GM12878 (cell line): Measurements from ENCODE around the gene DAPK3. TPM values are rescaled to one million over a fixed set of nuclear protein-coding genes. Genes with fewer than 3 reads are reported as not detected.

Experiments
- CBFB ChIP-seq: IDR thresholded peaks from 2 replicates; pipeline ENCODE4 v1.6.1; 2016; ENCODE audit warnings: antibody characterized with exemption, low read depth
- CREM ChIP-seq: IDR thresholded peaks from 2 replicates; pipeline ENCODE4 v1.6.1; 2014; ENCODE audit warnings: antibody characterized with exemption, low read depth
- FOXM1 ChIP-seq: IDR thresholded peaks from 2 replicates; pipeline ENCODE4 v1.6.1; 2012; ENCODE audit warnings: low read depth, mild to moderate bottlenecking, inconsistent platforms, low read length, moderate library complexity
- HDAC2 ChIP-seq: fragments of 200-600 bp; sonication (generic); IDR thresholded peaks from 2 replicates; pipeline ENCODE4 v1.6.1; 2017
- HDAC6 ChIP-seq: fragments of 200-600 bp; sonication (generic); IDR thresholded peaks from one replicate; pipeline ENCODE4 v1.8.0; 2017; ENCODE audit warnings: antibody characterized with exemption; ENCODE audit not compliant: unreplicated experiment
- MXI1 ChIP-seq: fragments of 150-350 bp; IDR thresholded peaks from 2 replicates; pipeline ENCODE4 v1.6.1; 2011; ENCODE audit warnings: low read depth, mild to moderate bottlenecking, inconsistent platforms, low read length, improper control_type of control experiment
- NFYB ChIP-seq: IDR thresholded peaks from 2 replicates; pipeline ENCODE4 v1.6.1; 2011; ENCODE audit warnings: low read depth, mild to moderate bottlenecking, low read length, improper control_type of control experiment, moderate library complexity; ENCODE audit not compliant: insufficient read depth
- SMARCA5 ChIP-seq: fragments of 450-650 bp; IDR thresholded peaks from 2 replicates; pipeline ENCODE4 v1.6.1; 2017; ENCODE audit warnings: mild to moderate bottlenecking
- TBL1XR1 ChIP-seq: IDR thresholded peaks from 2 replicates; pipeline ENCODE4 v1.6.1; 2012; ENCODE audit warnings: low read depth, low read length, improper control_type of control experiment
- YY1 ChIP-seq: IDR thresholded peaks from 2 replicates; pipeline ENCODE4 v1.6.1; 2011; ENCODE audit warnings: low read depth, mild to moderate bottlenecking, low read length
- ZNF274 ChIP-seq: IDR thresholded peaks from one replicate; pipeline ENCODE4 v1.8.0; 2011; ENCODE audit not compliant: insufficient read length, insufficient read depth
- polyA plus RNA-seq, 11 experiments: library from polyadenylated mRNA; depleted of rRNA in 4 of 11; unstranded in 6 of 11; stranded (reverse) in 5 of 11; fragments of >200 nt; fragmentation: Nextera tagmentation in 4 of 11; fragmentation: Illumina TruSeq in 1 of 11; extraction: Ambion mirVana in 4 of 11; extraction: Trizol in 1 of 11; gene quantifications; 1 replicate in 1 of 11; 2 replicates in 10 of 11; pipeline versions ENCODE4 v1.2.1 to v1.2.3, GENCODE V29; 2011 to 2016; ENCODE audit warnings: inconsistent platforms in 2 of 11, missing spikeins in 2 of 11, low read depth in 1 of 11
- total RNA-seq, 4 experiments: library from RNA; depleted of rRNA in 3 of 4; stranded (reverse); fragments of >200 nt in 3 of 4; fragmentation: Illumina TruSeq in 1 of 4; extraction: Trizol in 1 of 4; gene quantifications; 2 replicates each; pipeline versions ENCODE4 v1.2.1 to v1.2.3, GENCODE V29; 2013 to 2021
- TF ChIP-seq, protein P1 (sequence below): fragments of 150-350 bp; IDR thresholded peaks from 2 replicates; pipeline ENCODE4 v1.6.1; 2016; ENCODE audit warnings: low read depth, low read length
- TF ChIP-seq, protein P2 (sequence below): IDR thresholded peaks from 2 replicates; pipeline ENCODE4 v1.6.1; 2011; ENCODE audit warnings: low read depth, mild to moderate bottlenecking, low read length, moderate library complexity, borderline replicate concordance; ENCODE audit errors: extremely low read depth
- TF ChIP-seq, protein P3 (sequence below): fragments of 450-650 bp; formaldehyde crosslinking; IDR thresholded peaks from 2 replicates; pipeline ENCODE4 v1.5.0; 2022; ENCODE audit warnings: mild to moderate bottlenecking, missing genetic modification characterization
- TF ChIP-seq, protein P4 (sequence below): fragments of 450-650 bp; IDR thresholded peaks from 2 replicates; pipeline ENCODE4 v1.6.1; 2016; ENCODE audit warnings: mild to moderate bottlenecking
- TF ChIP-seq, protein P5 (sequence below): fragments of 450-650 bp; IDR thresholded peaks from 2 replicates; pipeline ENCODE4 v1.6.1; 2017; ENCODE audit warnings: antibody characterized with exemption, mild to moderate bottlenecking, moderate library complexity

Gene DAPK3
- total and polyA plus RNA-seq, 10 of the 15 experiments (the other 5 are each of a cell fraction or from before 2014, with no cell fraction given), result 0.13 to 46.4 (median 24.8) TPM

DNA sequence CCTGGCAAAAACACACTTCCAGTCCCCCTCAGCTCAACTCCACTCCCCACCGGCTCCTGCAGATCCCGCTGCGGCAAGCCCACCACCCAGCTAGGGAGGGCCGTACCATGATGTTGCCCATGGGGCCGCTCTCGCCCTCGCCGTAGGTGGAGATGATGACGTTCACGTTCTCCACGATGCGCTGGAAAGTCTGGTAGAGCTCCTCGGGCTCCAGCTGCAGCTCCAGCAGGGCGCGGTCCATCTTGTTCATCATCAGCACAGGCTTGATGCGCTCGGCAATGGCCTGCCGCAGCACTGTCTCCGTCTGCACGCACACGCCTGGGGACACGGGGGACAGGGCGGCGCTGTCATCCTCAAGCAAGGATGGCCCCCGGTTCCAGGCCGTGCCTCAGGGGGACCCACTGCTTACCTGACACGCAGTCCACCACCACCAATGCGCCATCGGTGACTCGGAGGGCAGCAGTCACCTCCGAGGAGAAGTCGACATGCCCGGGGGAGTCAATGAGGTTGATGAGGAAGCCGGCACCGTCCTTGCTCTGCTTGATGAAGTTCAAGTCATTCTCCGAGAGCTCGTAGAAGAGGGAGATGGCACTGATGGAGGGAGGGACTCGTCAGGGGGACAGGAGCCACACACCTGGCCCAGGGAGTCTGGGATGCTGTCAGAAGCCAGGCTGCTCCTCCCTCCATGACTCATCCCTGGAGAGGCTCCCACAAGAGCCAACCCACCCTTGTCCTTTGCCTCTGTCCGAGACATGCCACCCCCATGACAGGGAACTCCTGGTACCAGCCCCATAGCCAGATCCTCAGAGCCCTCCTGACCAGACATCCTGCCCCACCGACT is 12.0 kb upstream of the DAPK3 start (continued):
- TF ChIP-seq, protein P1, sequence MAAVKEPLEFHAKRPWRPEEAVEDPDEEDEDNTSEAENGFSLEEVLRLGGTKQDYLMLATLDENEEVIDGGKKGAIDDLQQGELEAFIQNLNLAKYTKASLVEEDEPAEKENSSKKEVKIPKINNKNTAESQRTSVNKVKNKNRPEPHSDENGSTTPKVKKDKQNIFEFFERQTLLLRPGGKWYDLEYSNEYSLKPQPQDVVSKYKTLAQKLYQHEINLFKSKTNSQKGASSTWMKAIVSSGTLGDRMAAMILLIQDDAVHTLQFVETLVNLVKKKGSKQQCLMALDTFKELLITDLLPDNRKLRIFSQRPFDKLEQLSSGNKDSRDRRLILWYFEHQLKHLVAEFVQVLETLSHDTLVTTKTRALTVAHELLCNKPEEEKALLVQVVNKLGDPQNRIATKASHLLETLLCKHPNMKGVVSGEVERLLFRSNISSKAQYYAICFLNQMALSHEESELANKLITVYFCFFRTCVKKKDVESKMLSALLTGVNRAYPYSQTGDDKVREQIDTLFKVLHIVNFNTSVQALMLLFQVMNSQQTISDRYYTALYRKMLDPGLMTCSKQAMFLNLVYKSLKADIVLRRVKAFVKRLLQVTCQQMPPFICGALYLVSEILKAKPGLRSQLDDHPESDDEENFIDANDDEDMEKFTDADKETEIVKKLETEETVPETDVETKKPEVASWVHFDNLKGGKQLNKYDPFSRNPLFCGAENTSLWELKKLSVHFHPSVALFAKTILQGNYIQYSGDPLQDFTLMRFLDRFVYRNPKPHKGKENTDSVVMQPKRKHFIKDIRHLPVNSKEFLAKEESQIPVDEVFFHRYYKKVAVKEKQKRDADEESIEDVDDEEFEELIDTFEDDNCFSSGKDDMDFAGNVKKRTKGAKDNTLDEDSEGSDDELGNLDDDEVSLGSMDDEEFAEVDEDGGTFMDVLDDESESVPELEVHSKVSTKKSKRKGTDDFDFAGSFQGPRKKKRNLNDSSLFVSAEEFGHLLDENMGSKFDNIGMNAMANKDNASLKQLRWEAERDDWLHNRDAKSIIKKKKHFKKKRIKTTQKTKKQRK, result no peak
- TF ChIP-seq, protein P2, sequence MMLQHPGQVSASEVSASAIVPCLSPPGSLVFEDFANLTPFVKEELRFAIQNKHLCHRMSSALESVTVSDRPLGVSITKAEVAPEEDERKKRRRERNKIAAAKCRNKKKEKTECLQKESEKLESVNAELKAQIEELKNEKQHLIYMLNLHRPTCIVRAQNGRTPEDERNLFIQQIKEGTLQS, result no peak
- TF ChIP-seq, protein P3, sequence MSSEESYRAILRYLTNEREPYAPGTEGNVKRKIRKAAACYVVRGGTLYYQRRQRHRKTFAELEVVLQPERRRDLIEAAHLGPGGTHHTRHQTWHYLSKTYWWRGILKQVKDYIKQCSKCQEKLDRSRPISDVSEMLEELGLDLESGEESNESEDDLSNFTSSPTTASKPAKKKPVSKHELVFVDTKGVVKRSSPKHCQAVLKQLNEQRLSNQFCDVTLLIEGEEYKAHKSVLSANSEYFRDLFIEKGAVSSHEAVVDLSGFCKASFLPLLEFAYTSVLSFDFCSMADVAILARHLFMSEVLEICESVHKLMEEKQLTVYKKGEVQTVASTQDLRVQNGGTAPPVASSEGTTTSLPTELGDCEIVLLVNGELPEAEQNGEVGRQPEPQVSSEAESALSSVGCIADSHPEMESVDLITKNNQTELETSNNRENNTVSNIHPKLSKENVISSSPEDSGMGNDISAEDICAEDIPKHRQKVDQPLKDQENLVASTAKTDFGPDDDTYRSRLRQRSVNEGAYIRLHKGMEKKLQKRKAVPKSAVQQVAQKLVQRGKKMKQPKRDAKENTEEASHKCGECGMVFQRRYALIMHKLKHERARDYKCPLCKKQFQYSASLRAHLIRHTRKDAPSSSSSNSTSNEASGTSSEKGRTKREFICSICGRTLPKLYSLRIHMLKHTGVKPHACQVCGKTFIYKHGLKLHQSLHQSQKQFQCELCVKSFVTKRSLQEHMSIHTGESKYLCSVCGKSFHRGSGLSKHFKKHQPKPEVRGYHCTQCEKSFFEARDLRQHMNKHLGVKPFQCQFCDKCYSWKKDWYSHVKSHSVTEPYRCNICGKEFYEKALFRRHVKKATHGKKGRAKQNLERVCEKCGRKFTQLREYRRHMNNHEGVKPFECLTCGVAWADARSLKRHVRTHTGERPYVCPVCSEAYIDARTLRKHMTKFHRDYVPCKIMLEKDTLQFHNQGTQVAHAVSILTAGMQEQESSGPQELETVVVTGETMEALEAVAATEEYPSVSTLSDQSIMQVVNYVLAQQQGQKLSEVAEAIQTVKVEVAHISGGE, result no peak
- no peak for TF ChIP-seq TBL1XR1
- TF ChIP-seq HDAC2, result no peak
- TF ChIP-seq CREM, result no peak
- TF ChIP-seq SMARCA5, result no peak
- TF ChIP-seq, protein P4, sequence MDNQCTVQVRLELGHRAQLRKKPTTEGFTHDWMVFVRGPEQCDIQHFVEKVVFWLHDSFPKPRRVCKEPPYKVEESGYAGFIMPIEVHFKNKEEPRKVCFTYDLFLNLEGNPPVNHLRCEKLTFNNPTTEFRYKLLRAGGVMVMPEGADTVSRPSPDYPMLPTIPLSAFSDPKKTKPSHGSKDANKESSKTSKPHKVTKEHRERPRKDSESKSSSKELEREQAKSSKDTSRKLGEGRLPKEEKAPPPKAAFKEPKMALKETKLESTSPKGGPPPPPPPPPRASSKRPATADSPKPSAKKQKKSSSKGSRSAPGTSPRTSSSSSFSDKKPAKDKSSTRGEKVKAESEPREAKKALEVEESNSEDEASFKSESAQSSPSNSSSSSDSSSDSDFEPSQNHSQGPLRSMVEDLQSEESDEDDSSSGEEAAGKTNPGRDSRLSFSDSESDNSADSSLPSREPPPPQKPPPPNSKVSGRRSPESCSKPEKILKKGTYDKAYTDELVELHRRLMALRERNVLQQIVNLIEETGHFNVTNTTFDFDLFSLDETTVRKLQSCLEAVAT, result peak; percentile 26; the same call in 1 of the 2 replicates
- TF ChIP-seq HDAC6, result no peak
- no peak for TF ChIP-seq MXI1
- no peak for TF ChIP-seq YY1
- TF ChIP-seq FOXM1, result no peak
- TF ChIP-seq, protein P5, sequence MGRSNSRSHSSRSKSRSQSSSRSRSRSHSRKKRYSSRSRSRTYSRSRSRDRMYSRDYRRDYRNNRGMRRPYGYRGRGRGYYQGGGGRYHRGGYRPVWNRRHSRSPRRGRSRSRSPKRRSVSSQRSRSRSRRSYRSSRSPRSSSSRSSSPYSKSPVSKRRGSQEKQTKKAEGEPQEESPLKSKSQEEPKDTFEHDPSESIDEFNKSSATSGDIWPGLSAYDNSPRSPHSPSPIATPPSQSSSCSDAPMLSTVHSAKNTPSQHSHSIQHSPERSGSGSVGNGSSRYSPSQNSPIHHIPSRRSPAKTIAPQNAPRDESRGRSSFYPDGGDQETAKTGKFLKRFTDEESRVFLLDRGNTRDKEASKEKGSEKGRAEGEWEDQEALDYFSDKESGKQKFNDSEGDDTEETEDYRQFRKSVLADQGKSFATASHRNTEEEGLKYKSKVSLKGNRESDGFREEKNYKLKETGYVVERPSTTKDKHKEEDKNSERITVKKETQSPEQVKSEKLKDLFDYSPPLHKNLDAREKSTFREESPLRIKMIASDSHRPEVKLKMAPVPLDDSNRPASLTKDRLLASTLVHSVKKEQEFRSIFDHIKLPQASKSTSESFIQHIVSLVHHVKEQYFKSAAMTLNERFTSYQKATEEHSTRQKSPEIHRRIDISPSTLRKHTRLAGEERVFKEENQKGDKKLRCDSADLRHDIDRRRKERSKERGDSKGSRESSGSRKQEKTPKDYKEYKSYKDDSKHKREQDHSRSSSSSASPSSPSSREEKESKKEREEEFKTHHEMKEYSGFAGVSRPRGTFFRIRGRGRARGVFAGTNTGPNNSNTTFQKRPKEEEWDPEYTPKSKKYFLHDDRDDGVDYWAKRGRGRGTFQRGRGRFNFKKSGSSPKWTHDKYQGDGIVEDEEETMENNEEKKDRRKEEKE, result no peak
- TF ChIP-seq CBFB, result no peak
- TF ChIP-seq NFYB, result no peak
- TF ChIP-seq ZNF274, result no peak
- TF ChIP-seq, all 136 proteins: peak for 3
